K562 (cell line): ENCODE results near the gene MBD6. TPM values are rescaled to one million over a fixed set of nuclear protein-coding genes. Genes with fewer than 3 reads are reported as not detected.

Experiments
- CREM ChIP-seq: IDR thresholded peaks from 2 replicates; pipeline ENCODE4 v1.6.1; 2014; ENCODE audit warnings: antibody characterized with exemption, low read depth
- CTCFL ChIP-seq: IDR thresholded peaks from 2 replicates; pipeline ENCODE4 v1.6.1; 2011; ENCODE audit warnings: borderline replicate concordance, low read depth, mild to moderate bottlenecking, moderate library complexity, low read length; ENCODE audit not compliant: insufficient read depth, poor library complexity, severe bottlenecking
- ETV6 ChIP-seq, 3 experiments: fragments of 150-350 bp in 1 of 3; sonication (generic) in 1 of 3; formaldehyde crosslinking in 1 of 3; IDR thresholded peaks; 2 replicates each; pipeline versions ENCODE4 v1.6.1 to v1.8.0; 2014 to 2022; ENCODE audit warnings: borderline replicate concordance in 2 of 3, low read depth in 2 of 3, antibody characterized with exemption in 1 of 3, low read length in 1 of 3, mild to moderate bottlenecking in 1 of 3, missing genetic modification reagents in 1 of 3
- GTF2B ChIP-seq: IDR thresholded peaks from 2 replicates; pipeline ENCODE4 v1.6.1; 2011; ENCODE audit not compliant: insufficient read length; ENCODE audit errors: extremely low read depth
- ILK ChIP-seq: fragments of 450-650 bp; IDR thresholded peaks from 2 replicates; pipeline ENCODE4 v1.6.1; 2016; ENCODE audit warnings: missing genetic modification characterization, low read depth, mild to moderate bottlenecking, missing compliant biosample characterization, moderate library complexity, borderline replicate concordance
- MTA2 ChIP-seq: fragments of 450-650 bp; IDR thresholded peaks from 2 replicates; pipeline ENCODE4 v1.6.1; 2016; ENCODE audit warnings: low read depth
- SOX6 ChIP-seq: fragments of 450-650 bp; IDR thresholded peaks from 2 replicates; pipeline ENCODE4 v1.6.1; 2014; ENCODE audit warnings: mild to moderate bottlenecking
- TCF15 ChIP-seq: fragments of 250-450 bp; sonication (Bioruptor Pico); IDR thresholded peaks from 2 replicates; pipeline ENCODE4 v1.8.0; 2022; ENCODE audit warnings: moderate library complexity, mild to moderate bottlenecking, inconsistent platforms
- VEZF1 ChIP-seq: fragments of 200-800 bp; sonication (Bioruptor generic); IDR thresholded peaks from 2 replicates; pipeline ENCODE4 v1.6.1; 2017; ENCODE audit warnings: missing genetic modification characterization, missing compliant biosample characterization
- ZNF609 ChIP-seq: sonication (generic); formaldehyde crosslinking; IDR thresholded peaks from 2 replicates; pipeline ENCODE4 v1.8.1; 2023; ENCODE audit warnings: missing genetic modification reagents, mild to moderate bottlenecking, borderline replicate concordance
- ZNF764 ChIP-seq: fragments of 250-450 bp; sonication (Bioruptor Pico); IDR thresholded peaks from 2 replicates; pipeline ENCODE4 v1.4.0; 2020; ENCODE audit warnings: low read depth, mild to moderate bottlenecking, moderate library complexity
- polyA plus RNA-seq, 8 experiments: library from polyadenylated mRNA; depleted of rRNA in 4 of 8; stranded (reverse) in 5 of 8; unstranded in 3 of 8; fragments of >200 nt; fragmentation: Nextera tagmentation in 2 of 8; fragmentation: Illumina TruSeq in 1 of 8; extraction: Ambion mirVana in 2 of 8; extraction: Trizol in 1 of 8; gene quantifications; 2 replicates each; pipeline versions ENCODE4 v1.2.1 to v1.2.3, GENCODE V29; 2011 to 2014; ENCODE audit warnings: inconsistent platforms in 1 of 8, missing spikeins in 1 of 8
- total RNA-seq, 7 experiments: library from RNA; depleted of rRNA in 6 of 7; stranded (reverse); fragments of >200 nt in 6 of 7; fragmentation: Illumina TruSeq in 2 of 7; extraction: Trizol in 2 of 7; gene quantifications; 2 replicates each; pipeline versions ENCODE4 v1.2.1 to v1.2.3, GENCODE V29; 2011 to 2021; ENCODE audit warnings: low replicate concordance in 1 of 7

MBD6 gene
- total and polyA plus RNA-seq, 9 of the 15 experiments (the other 6 are each of a cell fraction or from before 2014, with no cell fraction given): 2.0 to 54.8 (median 3.8) TPM

GRCh38 chr12:57477710-57478681 is 44.6 kb upstream of the MBD6 start (continued):
- TF ChIP-seq CREM (no peak), MTA2 (no peak), TCF15 (CRISPR knock-in tag) (no peak), GTF2B (no peak), VEZF1 (peak; percentile 72), ILK (no peak), CTCFL (no peak), ETV6 (IDR thresholded peaks at IDR 0.05; ENCODE audit: borderline replicate concordance in 1 of 2, low read depth in 2 of 2, low read length in 1 of 2) (0 out of 4 replicates have a peak, but pooled peaks of 1 of the 2 experiments have one; percentile 32), ETV6 (CRISPR knock-in tag; IDR thresholded peaks at IDR 0.05; ENCODE audit: borderline replicate concordance) (no peak), ZNF764 (no peak), SOX6 (0 out of 2 replicates have a peak, but pooled peaks have one; percentile 9), ZNF609 (CRISPR knock-in tag) (no peak)
